Measurements from ENCODE around the gene COL13A1. TPM values are rescaled to one million over a fixed set of nuclear protein-coding genes. Genes with fewer than 3 reads are reported as not detected.

The COL13A1 gene
- total RNA-seq, 1 donor from 2014 or later: 0.43 TPM

GRCh38 chr10:69961881-69962745 lies 160.4 kb downstream of the COL13A1 start:
- Mint-ChIP-seq H3K4me3 (ENCODE audit: low read depth) (no peak overlapping the region), H3K36me3 (ENCODE audit: insufficient read depth) (no peaks in the 10 kb centered on the region), H3K27ac (no peak overlapping the region), H3K9me3 (ENCODE audit: low read depth) (no peaks in the 10 kb centered on the region), H3K4me1 (ENCODE audit: low read depth) (no peaks in the 10 kb centered on the region), H3K27me3 (peaks cover 13% of the 10 kb centered on the region)
- no peak for DNase-seq (ENCODE audit: low spot score, unreplicated experiment)
- no peak for TF ChIP-seq CTCF (IDR thresholded peaks at IDR 0.05; ENCODE audit: unreplicated experiment)

GRCh38 chr10:69962746-69963135 lies 161.0 kb downstream of the COL13A1 start:
- no peak overlapping the region for H3K4me3 Mint-ChIP-seq (ENCODE audit: low read depth)
- no peaks in the 10 kb centered on the region for H3K36me3 Mint-ChIP-seq (ENCODE audit: insufficient read depth)
- H3K27ac Mint-ChIP-seq: no peak overlapping the region
- no peaks in the 10 kb centered on the region for H3K9me3 Mint-ChIP-seq (ENCODE audit: low read depth)
- peaks cover 13% of the 10 kb centered on the region for H3K27me3 Mint-ChIP-seq
- no peak for TF ChIP-seq CTCF (IDR thresholded peaks at IDR 0.05; ENCODE audit: unreplicated experiment)
- no peak for DNase-seq (ENCODE audit: low spot score, unreplicated experiment)
- no peaks in the 10 kb centered on the region for H3K4me1 Mint-ChIP-seq (ENCODE audit: low read depth)

DNA sequence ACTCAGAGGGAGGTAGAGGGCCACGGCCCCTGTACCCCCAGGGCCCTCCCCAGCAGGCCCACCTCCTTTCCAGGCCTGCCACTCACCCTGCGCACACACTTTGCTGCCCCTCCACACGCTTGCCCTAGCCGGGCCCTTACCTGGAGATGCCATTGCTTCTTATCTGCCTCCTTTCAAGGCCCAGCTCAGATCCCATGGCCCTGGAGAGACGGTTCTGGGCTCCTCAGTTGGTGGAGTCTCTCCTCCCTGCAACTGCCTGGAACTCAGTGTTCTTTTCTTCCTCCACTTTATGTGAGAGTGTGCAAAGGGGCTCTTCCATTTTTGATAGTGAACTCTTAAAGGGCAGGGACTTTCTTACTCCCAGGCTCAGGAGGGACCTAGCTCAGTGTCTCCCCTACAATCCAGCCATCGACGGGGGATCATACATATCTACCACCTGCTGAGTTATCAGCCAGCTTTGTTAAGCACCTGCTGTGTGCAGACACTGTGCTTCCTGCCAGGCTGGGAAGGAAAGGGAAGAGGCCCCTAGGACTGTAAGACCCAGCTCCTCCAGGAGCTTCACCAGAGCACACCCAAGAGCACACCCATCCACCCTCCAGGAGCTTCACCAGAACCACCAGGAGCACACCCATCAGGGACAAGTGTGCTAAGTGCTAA lies 161.6 kb downstream of the COL13A1 start:
- no peaks in the 10 kb centered on the region for H3K36me3 Mint-ChIP-seq (ENCODE audit: insufficient read depth)
- H3K4me1 Mint-ChIP-seq (ENCODE audit: low read depth): no peaks in the 10 kb centered on the region
- H3K9me3 Mint-ChIP-seq (ENCODE audit: low read depth): no peaks in the 10 kb centered on the region
- peaks cover 13% of the 10 kb centered on the region for H3K27me3 Mint-ChIP-seq
- no peak overlapping the region for H3K4me3 Mint-ChIP-seq (ENCODE audit: low read depth)
- no peak for DNase-seq (ENCODE audit: low spot score, unreplicated experiment)
- TF ChIP-seq CTCF (IDR thresholded peaks at IDR 0.05; ENCODE audit: unreplicated experiment): no peak
- no peak overlapping the region for H3K27ac Mint-ChIP-seq

GRCh38 chr10:69963835-69964710 lies 162.4 kb downstream of the COL13A1 start:
- Mint-ChIP-seq H3K36me3 (ENCODE audit: insufficient read depth) (no peaks in the 10 kb centered on the region), H3K9me3 (ENCODE audit: low read depth) (no peaks in the 10 kb centered on the region), H3K27ac (no peak overlapping the region), H3K27me3 (peaks cover 13% of the 10 kb centered on the region), H3K4me1 (ENCODE audit: low read depth) (no peaks in the 10 kb centered on the region), H3K4me3 (ENCODE audit: low read depth) (no peak overlapping the region)
- no peak for TF ChIP-seq CTCF (IDR thresholded peaks at IDR 0.05; ENCODE audit: unreplicated experiment)
- no peak for DNase-seq (ENCODE audit: low spot score, unreplicated experiment)

- TF ChIP-seq CTCF (IDR thresholded peaks at IDR 0.05; ENCODE audit: unreplicated experiment): no peak
- no peaks in the 10 kb centered on the region for H3K9me3 Mint-ChIP-seq (ENCODE audit: low read depth)
- no peaks in the 10 kb centered on the region for H3K4me1 Mint-ChIP-seq (ENCODE audit: low read depth)
- no peak overlapping the region for H3K4me3 Mint-ChIP-seq (ENCODE audit: low read depth)
- H3K27ac Mint-ChIP-seq: no peak overlapping the region
- H3K36me3 Mint-ChIP-seq (ENCODE audit: insufficient read depth): no peaks in the 10 kb centered on the region
- H3K27me3 Mint-ChIP-seq: peaks cover 13% of the 10 kb centered on the region
- no peak for DNase-seq (ENCODE audit: low spot score, unreplicated experiment)
Measured at GRCh38 chr10:69965086-69965485, 163.4 kb downstream of the COL13A1 start.

Measured in progenitor cell of endocrine pancreas (in vitro differentiated cells).